Measurements from ENCODE around the gene CDH13.

Gene CDH13

GRCh38 chr16:82852388-82853008 lies 225.7 kb downstream of the CDH13 start:
- H3K27ac ChIP-seq = no peak overlapping the region
- TF ChIP-seq ZFX (IDR thresholded peaks at IDR 0.05) = no peak
- TF ChIP-seq CTCF (conservative IDR thresholded peaks at IDR 0.05) = no peak

GRCh38 chr16:82855471-82855870 lies 228.7 kb downstream of the CDH13 start:
- no peak overlapping the region for H3K27ac ChIP-seq
- TF ChIP-seq ZFX (IDR thresholded peaks at IDR 0.05) = no peak
- TF ChIP-seq CTCF (conservative IDR thresholded peaks at IDR 0.05) = no peak

GRCh38 chr16:82857693-82858365 lies 231.1 kb downstream of the CDH13 start:
- no peak for TF ChIP-seq CTCF (conservative IDR thresholded peaks at IDR 0.05)
- TF ChIP-seq ZFX (IDR thresholded peaks at IDR 0.05) = no peak
- H3K27ac ChIP-seq = no peak overlapping the region

- TF ChIP-seq ZFX (IDR thresholded peaks at IDR 0.05) (no peak), CTCF (conservative IDR thresholded peaks at IDR 0.05) (no peak)
These were observed 232.9 kb downstream of the CDH13 start for GRCh38 chr16:82859662-82860061.

GRCh38 chr16:82860071-82860470 lies 233.3 kb downstream of the CDH13 start:
- no peak overlapping the region for H3K27ac ChIP-seq
- TF ChIP-seq ZFX (IDR thresholded peaks at IDR 0.05) (no peak), CTCF (conservative IDR thresholded peaks at IDR 0.05) (no peak)

More at GRCh38 chr16:82859662-82860061, 232.9 kb downstream of the CDH13 start:
- H3K27ac ChIP-seq = no peak overlapping the region

- TF ChIP-seq CTCF (conservative IDR thresholded peaks at IDR 0.05) = no peak
- TF ChIP-seq ZFX (IDR thresholded peaks at IDR 0.05) = no peak
- no peak overlapping the region for H3K27ac ChIP-seq
These were observed 235.3 kb downstream of the CDH13 start for GRCh38 chr16:82862057-82862456.

GRCh38 chr16:82864332-82865040 lies 237.7 kb downstream of the CDH13 start:
- H3K27ac ChIP-seq = no peak overlapping the region
- TF ChIP-seq CTCF (conservative IDR thresholded peaks at IDR 0.05) (no peak), ZFX (IDR thresholded peaks at IDR 0.05) (no peak)
